Neural cell (in vitro differentiated cells): ENCODE results near the gene ATP11A.

Source experiments
- EP300 ChIP-seq: fragments of 450-650 bp; conservative IDR thresholded peaks from 2 replicates; pipeline ENCODE4 v1.6.1; 2014; ENCODE audit warnings: antibody characterized with exemption, mild to moderate bottlenecking, moderate library complexity; ENCODE audit not compliant: poor library complexity, severe bottlenecking
- EZH2 ChIP-seq: fragments of 200-600, 300-800 bp; shearing (Covaris generic), sonication (generic); IDR thresholded peaks from 2 replicates; pipeline ENCODE4 v1.6.1; 2014; ENCODE audit warnings: antibody characterized with exemption, low read length, borderline replicate concordance, mild to moderate bottlenecking; ENCODE audit not compliant: insufficient read depth, poor library complexity, severe bottlenecking
- MXI1 ChIP-seq: fragments of 450-650 bp; conservative IDR thresholded peaks from 2 replicates; pipeline ENCODE4 v1.6.1; 2014; ENCODE audit warnings: antibody characterized with exemption, mild to moderate bottlenecking; ENCODE audit not compliant: poor library complexity, severe bottlenecking
- POLR2AphosphoS5 ChIP-seq: IDR thresholded peaks from 2 replicates; pipeline ENCODE4 v1.6.1; 2012
- TF ChIP-seq, protein P1 (sequence below): fragments of 450-650 bp; IDR thresholded peaks from 2 replicates; pipeline ENCODE4 v1.5.1; 2014; ENCODE audit warnings: antibody characterized with exemption, mild to moderate bottlenecking, moderate library complexity; ENCODE audit not compliant: poor library complexity, severe bottlenecking

GRCh38 chr13:112812306-112813055 lies 122.6 kb downstream of the ATP11A start:
- TF ChIP-seq EP300 (no peak), POLR2AphosphoS5 (no peak), MXI1 (no peak), EZH2 (no peak)
- TF ChIP-seq, protein P1, sequence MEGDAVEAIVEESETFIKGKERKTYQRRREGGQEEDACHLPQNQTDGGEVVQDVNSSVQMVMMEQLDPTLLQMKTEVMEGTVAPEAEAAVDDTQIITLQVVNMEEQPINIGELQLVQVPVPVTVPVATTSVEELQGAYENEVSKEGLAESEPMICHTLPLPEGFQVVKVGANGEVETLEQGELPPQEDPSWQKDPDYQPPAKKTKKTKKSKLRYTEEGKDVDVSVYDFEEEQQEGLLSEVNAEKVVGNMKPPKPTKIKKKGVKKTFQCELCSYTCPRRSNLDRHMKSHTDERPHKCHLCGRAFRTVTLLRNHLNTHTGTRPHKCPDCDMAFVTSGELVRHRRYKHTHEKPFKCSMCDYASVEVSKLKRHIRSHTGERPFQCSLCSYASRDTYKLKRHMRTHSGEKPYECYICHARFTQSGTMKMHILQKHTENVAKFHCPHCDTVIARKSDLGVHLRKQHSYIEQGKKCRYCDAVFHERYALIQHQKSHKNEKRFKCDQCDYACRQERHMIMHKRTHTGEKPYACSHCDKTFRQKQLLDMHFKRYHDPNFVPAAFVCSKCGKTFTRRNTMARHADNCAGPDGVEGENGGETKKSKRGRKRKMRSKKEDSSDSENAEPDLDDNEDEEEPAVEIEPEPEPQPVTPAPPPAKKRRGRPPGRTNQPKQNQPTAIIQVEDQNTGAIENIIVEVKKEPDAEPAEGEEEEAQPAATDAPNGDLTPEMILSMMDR, result no peak
